OCI-M2 (cell line): ENCODE data around the gene TXK.

ENCODE experiments used
- DNase-seq: peaks from one replicate; lab custom pipeline; 2025; ENCODE audit not compliant: unreplicated experiment; lab: John Stamatoyannopoulos, UW

TXK gene

DNA sequence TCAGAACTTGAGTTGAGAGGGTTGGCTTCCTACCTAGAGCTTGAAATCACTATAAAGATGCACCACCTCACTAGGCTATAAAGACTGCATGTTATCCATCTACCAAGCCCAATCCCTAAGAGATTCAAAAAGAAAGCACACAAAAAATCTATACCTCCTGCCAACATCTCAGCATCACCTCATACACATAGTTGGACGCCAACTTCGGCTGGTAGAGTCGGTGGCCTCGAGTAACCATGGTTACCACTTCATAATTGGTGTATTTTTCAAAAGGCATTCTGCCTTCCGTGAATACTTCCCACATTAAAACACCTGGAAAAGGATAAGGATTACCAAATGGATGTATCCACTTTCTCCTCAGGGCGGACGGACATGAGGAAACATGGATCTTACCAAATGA lies 4.5 kb upstream of the TXK start:
- no peak for DNase-seq

DNA sequence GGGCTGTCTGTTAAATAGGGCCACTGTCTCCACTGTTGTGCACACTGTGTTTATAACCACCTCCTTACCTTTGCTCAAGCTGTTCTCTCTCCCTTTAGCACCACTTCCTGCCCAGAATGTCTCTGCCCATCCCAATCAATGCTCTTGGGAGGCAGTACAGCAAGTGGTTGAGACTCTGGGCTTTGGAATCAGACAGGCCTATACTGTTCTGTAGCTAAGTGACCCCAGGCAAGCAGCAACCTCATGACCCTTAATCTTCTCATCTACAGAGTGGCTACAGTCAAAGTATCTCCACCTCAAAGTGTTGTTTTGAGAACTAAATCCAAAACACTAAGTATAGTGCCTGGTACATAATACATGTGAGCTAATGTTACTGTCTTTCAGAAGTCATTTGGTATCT lies 3.8 kb upstream of the TXK start:
- DNase-seq, result no peak

GRCh38 chr4:48133669-48134068 lies 381 bp downstream of the TXK start:
- DNase-seq, result no peak

- DNase-seq, result no peak
Observed at GRCh38 chr4:48131736-48132135, 2.3 kb downstream of the TXK start.

DNA sequence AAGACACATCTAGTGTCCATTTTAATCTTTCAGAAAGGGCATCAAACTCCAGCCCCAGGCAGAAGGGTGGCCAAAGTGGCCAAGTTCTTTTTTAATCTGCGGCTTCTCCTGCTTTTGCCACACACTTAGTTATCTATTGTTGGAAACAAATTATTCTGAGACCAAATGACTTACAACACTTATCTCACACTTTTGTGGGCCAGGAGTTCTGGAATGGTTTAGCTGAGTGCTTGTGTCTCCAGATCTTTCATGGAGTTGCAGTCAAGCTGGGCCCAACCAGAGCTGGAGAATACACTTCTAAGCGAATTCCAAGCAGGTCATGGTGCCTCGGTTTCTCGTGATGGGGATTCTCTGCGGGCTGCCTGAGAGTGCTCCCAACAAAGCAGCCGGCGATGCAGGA lies 4.0 kb downstream of the TXK start:
- DNase-seq, result no peak

GRCh38 chr4:48129307-48130014 lies 4.6 kb downstream of the TXK start:
- DNase-seq, result no peak

GRCh38 chr4:48127682-48128404 lies 6.2 kb downstream of the TXK start:
- no peak for DNase-seq

DNA sequence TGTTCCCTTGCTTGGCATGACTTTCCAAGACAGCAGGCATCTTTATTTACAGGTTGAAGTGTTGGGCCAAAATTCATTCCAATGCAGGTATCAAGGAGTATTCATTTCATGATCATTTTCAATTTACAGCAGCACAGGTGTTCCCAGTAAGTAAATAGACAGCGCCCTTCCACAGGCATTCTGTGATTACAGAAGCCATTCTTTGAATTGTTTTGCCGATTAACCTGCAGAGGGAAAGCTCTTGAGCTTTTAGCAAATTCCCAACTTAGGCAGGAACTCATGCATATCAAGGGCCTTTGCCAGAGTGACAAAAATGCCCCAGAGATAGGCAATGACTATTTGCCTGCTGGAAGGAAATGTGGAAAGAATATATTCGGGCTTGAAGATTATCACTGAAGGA lies 6.8 kb downstream of the TXK start:
- DNase-seq, result no peak

- no peak for DNase-seq
Observed at GRCh38 chr4:48126621-48127020, 7.4 kb downstream of the TXK start.

DNA sequence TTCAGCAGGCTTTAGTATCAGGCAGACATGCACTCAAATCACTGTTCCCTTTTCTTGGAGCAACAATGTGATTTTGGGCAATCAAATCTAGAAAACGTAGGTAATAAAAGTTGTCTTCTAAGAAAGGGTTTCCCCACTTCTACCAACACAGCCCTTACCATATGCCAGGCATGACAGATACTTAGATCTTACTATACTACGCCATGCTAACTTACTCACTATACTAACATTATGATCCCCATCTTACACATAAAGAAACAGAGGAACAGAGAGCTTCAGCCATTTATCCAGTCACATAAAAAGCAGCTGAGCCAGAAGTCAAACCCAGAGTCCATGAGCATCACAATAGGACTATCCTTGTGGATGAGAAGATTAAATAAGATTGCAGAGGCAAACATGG lies 9.2 kb downstream of the TXK start:
- no peak for DNase-seq

DNA sequence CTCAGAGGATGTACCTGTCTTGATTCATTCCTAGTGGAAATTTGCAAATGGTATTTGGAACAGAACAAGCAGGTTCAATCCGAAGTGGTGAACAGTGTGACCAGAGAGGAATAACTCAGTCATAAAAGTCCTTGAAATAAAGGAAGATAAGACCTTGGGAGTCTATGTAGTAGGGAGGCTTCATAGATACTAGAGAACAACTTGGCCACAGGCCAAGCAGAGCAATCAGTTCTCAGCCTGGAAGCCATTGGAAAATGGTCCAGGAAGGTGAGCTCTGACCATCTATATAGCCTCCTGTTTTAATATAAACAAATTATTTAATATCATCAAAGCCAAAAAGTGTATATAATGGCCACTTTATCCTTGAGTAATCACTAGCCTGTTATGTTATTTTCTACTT lies 11.3 kb downstream of the TXK start:
- no peak for DNase-seq

DNA sequence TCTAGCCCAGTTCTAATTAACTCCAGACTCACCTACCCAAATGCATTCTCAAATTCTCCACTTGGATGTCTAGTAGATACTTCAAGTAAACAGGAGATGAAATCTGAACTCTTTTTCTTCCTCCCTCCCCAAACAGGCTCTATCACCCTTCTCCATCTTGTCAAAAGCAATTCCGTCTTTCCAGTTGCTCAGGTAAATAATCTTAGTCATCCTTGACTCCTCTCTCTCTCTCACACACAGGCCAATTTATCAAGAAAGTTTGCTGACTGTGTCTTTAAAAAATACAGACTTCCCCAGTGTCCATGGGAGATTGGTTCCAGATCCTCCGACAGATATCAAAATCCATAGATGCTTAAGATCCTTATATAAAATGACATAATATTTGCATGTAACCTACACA lies 12.9 kb downstream of the TXK start:
- no peak for DNase-seq

- DNase-seq, result no peak
Observed at GRCh38 chr4:48120132-48120531, 13.9 kb downstream of the TXK start.

DNA sequence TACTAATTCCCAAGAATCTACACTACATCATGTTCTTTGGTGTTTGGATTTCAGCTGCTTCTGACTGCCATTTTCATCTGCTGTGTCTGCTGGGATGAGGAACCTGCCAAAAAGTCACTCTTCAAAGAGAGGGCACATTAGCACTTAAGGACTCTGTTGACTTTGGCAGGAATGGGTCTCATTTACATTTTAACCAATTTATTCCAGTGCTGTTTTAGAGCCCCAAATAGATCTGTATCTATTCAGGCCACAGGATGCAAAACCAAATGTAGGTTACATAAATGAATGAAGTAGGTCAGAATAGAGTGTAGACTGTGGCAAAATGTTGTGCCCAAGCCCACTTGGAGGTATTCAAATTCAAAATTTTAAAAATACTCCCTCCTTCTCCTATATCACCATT lies 14.4 kb downstream of the TXK start:
- no peak for DNase-seq

GRCh38 chr4:48118081-48118480 lies 16.0 kb downstream of the TXK start:
- DNase-seq, result no peak

GRCh38 chr4:48116582-48116981 lies 17.5 kb downstream of the TXK start:
- DNase-seq, result no peak

- no peak for DNase-seq
Observed at GRCh38 chr4:48114412-48114811, 19.6 kb downstream of the TXK start.

GRCh38 chr4:48112017-48112667 lies 21.9 kb downstream of the TXK start:
- DNase-seq, result no peak

GRCh38 chr4:48110452-48110978 lies 23.5 kb downstream of the TXK start:
- DNase-seq, result no peak

DNA sequence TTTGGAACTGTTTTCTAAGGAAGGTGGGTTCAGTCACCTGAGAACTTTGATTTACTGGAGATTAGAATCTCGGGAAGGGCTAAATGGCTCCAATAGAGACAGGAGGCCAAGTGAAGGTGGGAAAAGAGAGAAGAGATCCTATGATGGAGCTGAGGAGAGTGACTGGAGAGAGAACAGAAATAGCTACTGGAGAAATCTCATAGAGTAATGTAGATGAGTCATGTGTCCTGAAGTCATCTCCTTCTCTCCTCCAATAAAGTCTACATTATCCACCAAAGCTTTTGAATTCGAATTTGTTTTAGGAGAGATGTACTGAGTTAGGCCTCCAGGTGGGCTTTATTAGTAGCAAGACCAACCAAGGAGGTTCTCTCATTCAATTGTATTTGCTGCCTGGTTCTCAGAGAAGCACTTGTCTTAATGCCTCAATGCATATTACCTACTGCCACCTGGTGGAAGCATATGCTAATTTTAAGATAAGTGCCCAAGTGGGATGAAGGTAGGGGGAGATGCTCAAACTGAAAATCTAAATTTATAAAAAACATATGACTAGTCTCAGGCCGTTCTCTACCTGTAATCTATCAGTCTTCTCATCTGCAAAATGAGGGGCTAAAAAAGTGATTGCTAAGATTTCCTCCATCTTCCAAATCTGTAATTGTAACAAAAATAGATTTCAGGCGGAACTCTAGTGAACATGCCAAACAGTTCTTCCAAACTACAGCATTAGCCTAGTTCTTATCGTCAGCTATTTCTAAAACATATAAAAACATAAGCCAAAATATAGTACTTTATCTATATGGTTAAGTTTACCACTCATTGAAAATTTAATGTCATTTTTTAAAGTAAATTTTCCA lies 24.4 kb downstream of the TXK start:
- no peak for DNase-seq
